H1 (cell line): ENCODE data around the gene TNC. TPM values are rescaled to one million over a fixed set of nuclear protein-coding genes. Genes with fewer than 3 reads are reported as not detected.

Source experiments
- CTCF ChIA-PET: fragments of 300-600 bp; sonication (Branson Sonifier 250); formaldehyde crosslinking; loops from one replicate; lab custom pipeline; 2021; ENCODE audit not compliant: partially characterized antibody; lab: Charles Lee
- POLR2A ChIA-PET: fragments of 300-600 bp; sonication (Branson Sonifier 250); formaldehyde crosslinking; loops from one replicate; lab custom pipeline; 2021; ENCODE audit warnings: inconsistent platforms; ENCODE audit not compliant: partially characterized antibody; lab: Charles Lee
- DNase-seq, 2 experiments: peaks; one replicate each; pipeline versions ENCODE4 v3.0.0 to v3.0.0-alpha.2; 2010 to 2022; ENCODE audit warnings: low spot score in 2 of 2, low read depth in 1 of 2, mixed read lengths in 1 of 2
- FAIRE-seq: peaks from 2 replicates; lab custom pipeline; 2011; peaks lifted over from hg19 to GRCh38; lab: Jason Lieb, UNC
- H2AFZ ChIP-seq: 2 replicates; pipeline ENCODE4 v1.8.1; 2012; ENCODE audit warnings: low read length, inconsistent platforms
- H2AK5ac ChIP-seq: 2 replicates; pipeline ENCODE4 v1.6.1; 2013; ENCODE audit warnings: low read depth, low read length
- H2BK120ac ChIP-seq: replicated peaks from 2 replicates; pipeline ENCODE3; 2013; ENCODE audit warnings: low read depth, low read length, inconsistent platforms
- H2BK12ac ChIP-seq: 2 replicates; pipeline ENCODE4 v1.6.1; 2013; ENCODE audit warnings: low read depth, low read length
- H2BK15ac ChIP-seq: 2 replicates; pipeline ENCODE4 v1.6.1; 2013; ENCODE audit warnings: low read length
- H2BK20ac ChIP-seq: 2 replicates; pipeline ENCODE4 v1.6.1; 2013; ENCODE audit warnings: low read length
- H2BK5ac ChIP-seq: 2 replicates; pipeline ENCODE4 v1.6.1; 2013; ENCODE audit warnings: low read depth, low read length
- H3K14ac ChIP-seq: 2 replicates; pipeline ENCODE4 v1.6.1; 2013; ENCODE audit warnings: inconsistent platforms; ENCODE audit not compliant: insufficient read length
- H3K18ac ChIP-seq: 2 replicates; pipeline ENCODE4 v1.6.1; 2013; ENCODE audit warnings: low read length; ENCODE audit errors: extremely low read depth
- H3K23ac ChIP-seq: 2 replicates; pipeline ENCODE4 v1.6.1; 2013; ENCODE audit warnings: inconsistent platforms; ENCODE audit not compliant: insufficient read length
- H3K23me2 ChIP-seq: 2 replicates; pipeline ENCODE4 v1.6.1; 2013; ENCODE audit warnings: low read depth, low read length
- H3K27ac ChIP-seq: 2 replicates; pipeline ENCODE4 v1.6.1; 2011; ENCODE audit warnings: low read depth, low read length, inconsistent platforms
- H3K27me3 ChIP-seq, 4 experiments: replicated peaks in 1 of 4; 1 replicate in 1 of 4; 2 replicates in 3 of 4; pipeline versions ENCODE4 v1.6.1 to v1.8.1; 2011 to 2013; ENCODE audit warnings: low read length in 3 of 4, mild to moderate bottlenecking in 3 of 4, inconsistent platforms in 2 of 4, mixed read lengths in 2 of 4, moderate library complexity in 1 of 4; ENCODE audit not compliant: control insufficient read depth in 3 of 4, insufficient read depth in 3 of 4; ENCODE audit errors: extremely low read depth in 1 of 4
- H3K36me3 ChIP-seq, 4 experiments: 2 replicates each; pipeline versions ENCODE4 v1.6.1 to v1.8.1; 2011 to 2013; ENCODE audit warnings: mild to moderate bottlenecking in 4 of 4, low read length in 3 of 4, moderate library complexity in 2 of 4, control low read depth in 1 of 4, inconsistent platforms in 1 of 4; ENCODE audit not compliant: insufficient read depth in 4 of 4, control insufficient read depth in 2 of 4
- H3K4ac ChIP-seq: replicated peaks from 2 replicates; pipeline ENCODE3; 2013; ENCODE audit warnings: low read length, low read depth, mixed read lengths, inconsistent platforms; ENCODE audit not compliant: insufficient read length
- H3K4me1 ChIP-seq, 4 experiments: replicated peaks in 1 of 4; 1 replicate in 1 of 4; 2 replicates in 3 of 4; pipeline versions ENCODE4 v1.6.1 to v1.8.1; 2011 to 2013; ENCODE audit warnings: low read length in 3 of 4, inconsistent platforms in 2 of 4, mixed read lengths in 1 of 4; ENCODE audit not compliant: insufficient read depth in 4 of 4, control insufficient read depth in 3 of 4
- H3K4me2 ChIP-seq, 2 experiments: 2 replicates each; pipeline versions ENCODE4 v1.6.1 to v1.8.1; 2011 to 2013; ENCODE audit warnings: low read depth in 2 of 2, low read length in 2 of 2, control low read depth in 1 of 2, inconsistent platforms in 1 of 2, mild to moderate bottlenecking in 1 of 2; ENCODE audit not compliant: insufficient read depth in 1 of 2
- H3K4me3 ChIP-seq, 4 experiments: fragments of 200-600, 300-600 bp in 1 of 4; sonication (generic), shearing (Covaris generic), sonication (Bioruptor Twin) in 1 of 4; 2 replicates each; pipeline versions ENCODE4 v1.5.1 to v1.8.1; 2011 to 2016; ENCODE audit warnings: low read length in 4 of 4, low read depth in 3 of 4, control low read depth in 2 of 4, inconsistent platforms in 2 of 4, mild to moderate bottlenecking in 2 of 4, mixed read lengths in 1 of 4, moderate library complexity in 1 of 4; ENCODE audit not compliant: insufficient read depth in 2 of 4; ENCODE audit errors: extremely low read depth in 1 of 4
- H3K56ac ChIP-seq: replicated peaks from 2 replicates; pipeline ENCODE3; 2013; ENCODE audit warnings: low read depth, mild to moderate bottlenecking, mixed read lengths, low read length, inconsistent platforms; ENCODE audit not compliant: insufficient read length
- H3K79me1 ChIP-seq: 2 replicates; pipeline ENCODE4 v1.6.1; 2013; ENCODE audit warnings: low read depth, low read length, control low read depth
- H3K79me2 ChIP-seq, 2 experiments: 2 replicates each; pipeline versions ENCODE4 v1.6.1 to v1.8.1; 2012 to 2013; ENCODE audit warnings: low read length in 2 of 2, mild to moderate bottlenecking in 2 of 2, inconsistent platforms in 1 of 2; ENCODE audit not compliant: insufficient read depth in 2 of 2, control insufficient read depth in 1 of 2
- H3K9ac ChIP-seq, 4 experiments: replicated peaks in 1 of 4; 1 replicate in 1 of 4; 2 replicates in 3 of 4; pipeline versions ENCODE4 v1.6.1 to v1.8.1; 2011 to 2013; ENCODE audit warnings: low read depth in 3 of 4, low read length in 3 of 4, control low read depth in 2 of 4, mild to moderate bottlenecking in 2 of 4, moderate library complexity in 2 of 4, inconsistent platforms in 1 of 4; ENCODE audit errors: extremely low read depth in 1 of 4
- H3K9me3 ChIP-seq, 2 experiments: 2 replicates each; pipeline versions ENCODE4 v1.6.1 to v1.8.1; 2012 to 2013; ENCODE audit warnings: mild to moderate bottlenecking in 2 of 2, moderate library complexity in 2 of 2, control low read depth in 1 of 2, inconsistent platforms in 1 of 2, low read depth in 1 of 2, low read length in 1 of 2, mixed read lengths in 1 of 2; ENCODE audit not compliant: insufficient read depth in 2 of 2
- H4K20me1 ChIP-seq, 2 experiments: replicated peaks in 1 of 2; 2 replicates each; pipeline versions ENCODE3 to v1.8.1; 2011 to 2013; ENCODE audit warnings: inconsistent platforms in 2 of 2, low read length in 2 of 2, mild to moderate bottlenecking in 1 of 2; ENCODE audit not compliant: insufficient read depth in 2 of 2, control insufficient read depth in 1 of 2
- H4K5ac ChIP-seq: 2 replicates; pipeline ENCODE4 v1.6.1; 2013; ENCODE audit warnings: low read length, low read depth, mixed read lengths, inconsistent platforms; ENCODE audit not compliant: insufficient read length
- H4K8ac ChIP-seq: 2 replicates; pipeline ENCODE4 v1.8.0; 2013; ENCODE audit warnings: mild to moderate bottlenecking, moderate library complexity, low read length, inconsistent platforms; ENCODE audit not compliant: insufficient read depth; ENCODE audit errors: extremely low read depth
- H4K91ac ChIP-seq: replicated peaks from 2 replicates; pipeline ENCODE3; 2013; ENCODE audit warnings: low read length, mixed read lengths, inconsistent platforms; ENCODE audit not compliant: insufficient read length
- CBX8 ChIP-seq: fragments of 300-800, 300-1000 bp; sonication (generic); IDR thresholded peaks from 2 replicates; pipeline ENCODE4 v1.7.1; 2016; ENCODE audit warnings: low read depth, low read length, borderline replicate concordance
- EGR1 ChIP-seq: IDR thresholded peaks from 2 replicates; pipeline ENCODE4 v1.6.1; 2011; ENCODE audit warnings: low read depth, low read length, borderline replicate concordance
- EZH2 ChIP-seq: fragments of 200-600 bp; sonication (generic); IDR thresholded peaks from 2 replicates; pipeline ENCODE4 v1.7.1; 2012; ENCODE audit warnings: low read depth, mild to moderate bottlenecking, moderate library complexity, low read length, inconsistent platforms; ENCODE audit not compliant: severe bottlenecking
- GTF2F1 ChIP-seq: IDR thresholded peaks from 2 replicates; pipeline ENCODE4 v1.6.1; 2012; ENCODE audit warnings: low read depth, low read length, improper control_type of control experiment, borderline replicate concordance
- POLR2A ChIP-seq, 2 experiments: IDR thresholded peaks; 1 replicate in 1 of 2; 2 replicates in 1 of 2; pipeline ENCODE4 v1.6.1; 2011; ENCODE audit warnings: low read depth in 2 of 2, low read length in 2 of 2, mild to moderate bottlenecking in 2 of 2; ENCODE audit errors: control extremely low read depth in 1 of 2
- RBBP5 ChIP-seq: IDR thresholded peaks from 2 replicates; pipeline ENCODE4 v1.7.1; 2012; ENCODE audit warnings: low read depth, mild to moderate bottlenecking, inconsistent platforms, low read length, moderate library complexity, borderline replicate concordance
- SP1 ChIP-seq: IDR thresholded peaks from 2 replicates; pipeline ENCODE4 v1.6.1; 2011; ENCODE audit warnings: low read depth, low read length
- TBP ChIP-seq: IDR thresholded peaks from 2 replicates; pipeline ENCODE4 v1.6.1; 2011; ENCODE audit warnings: low read depth, low read length, improper control_type of control experiment
- ZNF274 ChIP-seq: IDR thresholded peaks from 2 replicates; pipeline ENCODE4 v1.7.0; 2012; ENCODE audit warnings: low read length, borderline replicate concordance; ENCODE audit errors: extremely low read depth
- WGBS, 2 experiments: shearing (Covaris generic) in 1 of 2; methylation state at CpG; one replicate each; pipeline versions ENCODE4 v1.1.6 to v1.1.7; 2013 to 2015; ENCODE audit warnings: low lambda C conversion rate in 2 of 2, mixed read lengths in 2 of 2, inconsistent platforms in 1 of 2, low coverage in 1 of 2, missing lambda C conversion rate in 1 of 2; ENCODE audit not compliant: insufficient replicate concordance in 2 of 2, insufficient coverage in 1 of 2, insufficient read length in 1 of 2; ENCODE audit errors: extremely low coverage in 1 of 2, missing lambda C conversion rate in 1 of 2; 5-methylcytosine and 5-hydroxymethylcytosine counted together
- polyA plus RNA-seq, 7 experiments: library from polyadenylated mRNA; depleted of rRNA in 3 of 7; stranded (reverse) in 5 of 7; unstranded in 2 of 7; fragments of >200 nt in 5 of 7; fragments of 200-250 nt in 2 of 7; gene quantifications; 1 replicate in 5 of 7; 2 replicates in 1 of 7; 4 replicates in 1 of 7; pipeline versions ENCODE4 v1.2.1 to v1.2.3, GENCODE V29; 2011 to 2013; ENCODE audit warnings: missing spikeins in 2 of 7, mixed read lengths in 2 of 7
- total RNA-seq: library from RNA; stranded (reverse); fragmentation: NEBNext Ultra II Directional; extraction: Animal tissue kit (Norgen Biotek cat#: 25700); gene quantifications from 2 replicates; pipeline ENCODE4 v1.2.1, GENCODE V29; 2021
- TF ChIP-seq, protein P1 (sequence below): IDR thresholded peaks from 2 replicates; pipeline ENCODE4 v1.6.1; 2012; ENCODE audit warnings: low read length, inconsistent platforms

Gene TNC
- total and polyA plus RNA-seq, 2 of the 8 experiments (the other 6 are each of a cell fraction or from before 2014, with no cell fraction given), result 6.2 to 11.4 TPM

- Histone ChIP-seq H4K5ac (no peak overlapping the region), H3K14ac (no peak overlapping the region), H3K56ac (no peak overlapping the region), H3K36me3 (no peaks in the 10 kb centered on the region), H3K4me3 (no peak overlapping the region), H3K23ac (no peak overlapping the region), H3K23me2 (peaks cover 10% of the 10 kb centered on the region; the same call in 1 of the 2 replicates), H3K27me3 (peaks cover 10 to 32% (median 21%) of the 10 kb centered on the region in 4 experiments), H2BK12ac (no peak overlapping the region), H4K20me1 (no peaks in the 10 kb centered on the region), H4K91ac (no peak overlapping the region), H2AFZ (no peak overlapping the region), H2BK15ac (no peak overlapping the region), H3K18ac (no peak overlapping the region), H3K9ac (no peak overlapping the region), H3K4me1 (no peaks in the 10 kb centered on the region; a peak in 1 of 7 replicates), H3K4me2 (no peak overlapping the region), H3K79me1 (no peaks in the 10 kb centered on the region), H3K4ac (no peak overlapping the region), H2BK120ac (no peak overlapping the region), H2BK20ac (no peak overlapping the region), H2BK5ac (no peak overlapping the region), H3K27ac (no peak overlapping the region), H3K9me3 (no peaks in the 10 kb centered on the region), H3K79me2 (no peaks in the 10 kb centered on the region), H4K8ac (no peak overlapping the region), H2AK5ac (no peak overlapping the region)
- ChIA-PET POLR2A (no interaction called here), CTCF (no interaction called here)
- DNase-seq, result no peak
- no peak for FAIRE-seq
- WGBS, 2 experiments, result 91% methylated on average over 2 of the region's 2 CpGs; no CpG with 5 or more reads in 1 of the 2 experiments
- no peak for TF ChIP-seq EGR1
- no peak for TF ChIP-seq RBBP5
- TF ChIP-seq TBP, result no peak
- TF ChIP-seq CBX8, result no peak
- no peak for TF ChIP-seq SP1
- TF ChIP-seq ZNF274, result no peak
- no peak for TF ChIP-seq POLR2A (IDR thresholded peaks at IDR 0.05; ENCODE audit: control extremely low read depth in 1 of 2, low read depth in 2 of 2, low read length in 2 of 2)
- no peak for TF ChIP-seq GTF2F1
- TF ChIP-seq, protein P1, sequence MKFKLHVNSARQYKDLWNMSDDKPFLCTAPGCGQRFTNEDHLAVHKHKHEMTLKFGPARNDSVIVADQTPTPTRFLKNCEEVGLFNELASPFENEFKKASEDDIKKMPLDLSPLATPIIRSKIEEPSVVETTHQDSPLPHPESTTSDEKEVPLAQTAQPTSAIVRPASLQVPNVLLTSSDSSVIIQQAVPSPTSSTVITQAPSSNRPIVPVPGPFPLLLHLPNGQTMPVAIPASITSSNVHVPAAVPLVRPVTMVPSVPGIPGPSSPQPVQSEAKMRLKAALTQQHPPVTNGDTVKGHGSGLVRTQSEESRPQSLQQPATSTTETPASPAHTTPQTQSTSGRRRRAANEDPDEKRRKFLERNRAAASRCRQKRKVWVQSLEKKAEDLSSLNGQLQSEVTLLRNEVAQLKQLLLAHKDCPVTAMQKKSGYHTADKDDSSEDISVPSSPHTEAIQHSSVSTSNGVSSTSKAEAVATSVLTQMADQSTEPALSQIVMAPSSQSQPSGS, result no peak
- no peak for TF ChIP-seq EZH2
These were observed 2.7 kb downstream of the TNC start for GRCh38 chr9:115115117-115115880.
